OCI-M1 (cell line): Measurements from ENCODE around the gene MYDGF.

ENCODE experiments used
- DNase-seq: peaks from one replicate; lab custom pipeline; 2025; lab: John Stamatoyannopoulos, UW

MYDGF gene

GRCh38 chr19:4673726-4674125 lies 3.6 kb upstream of the MYDGF start:
- DNase-seq = no peak

- DNase-seq = no peak
Measured at GRCh38 chr19:4673216-4673615, 3.1 kb upstream of the MYDGF start.

DNA sequence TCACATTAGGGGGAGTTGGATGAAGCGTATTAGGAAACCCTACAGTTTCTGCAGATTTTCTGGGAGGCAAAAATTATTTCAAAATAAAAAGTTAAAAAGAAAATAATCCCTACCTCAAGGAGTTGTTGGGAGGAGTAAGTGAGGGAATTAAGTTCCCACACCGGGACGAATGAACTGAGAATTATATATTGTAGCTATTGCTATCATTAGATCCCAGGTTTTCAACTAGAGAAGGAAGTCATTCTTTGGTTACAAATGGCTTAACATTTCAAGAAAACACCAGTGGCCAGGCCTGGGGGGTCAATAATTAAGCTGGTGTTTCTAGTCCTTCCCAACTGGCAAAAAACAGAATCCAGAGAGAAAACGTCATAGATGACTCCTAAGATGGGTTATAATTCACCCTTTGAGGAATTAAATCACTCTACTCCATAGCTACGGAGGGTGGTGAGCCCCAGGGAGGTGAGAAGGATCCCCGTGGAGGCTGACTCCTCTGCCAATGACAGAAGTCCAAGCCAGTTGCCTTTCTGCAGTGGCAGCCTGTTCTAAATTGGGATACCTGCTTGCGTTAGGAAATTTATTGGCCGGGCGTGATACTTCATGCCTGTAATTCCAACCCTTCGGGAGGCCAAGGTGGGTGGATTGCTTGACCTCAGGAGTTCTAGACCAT lies 1.2 kb upstream of the MYDGF start:
- DNase-seq = no peak

GRCh38 chr19:4664642-4665041 lies 5.5 kb downstream of the MYDGF start:
- DNase-seq = no peak

- no peak for DNase-seq
Measured at GRCh38 chr19:4662812-4663211, 7.3 kb downstream of the MYDGF start.

DNA sequence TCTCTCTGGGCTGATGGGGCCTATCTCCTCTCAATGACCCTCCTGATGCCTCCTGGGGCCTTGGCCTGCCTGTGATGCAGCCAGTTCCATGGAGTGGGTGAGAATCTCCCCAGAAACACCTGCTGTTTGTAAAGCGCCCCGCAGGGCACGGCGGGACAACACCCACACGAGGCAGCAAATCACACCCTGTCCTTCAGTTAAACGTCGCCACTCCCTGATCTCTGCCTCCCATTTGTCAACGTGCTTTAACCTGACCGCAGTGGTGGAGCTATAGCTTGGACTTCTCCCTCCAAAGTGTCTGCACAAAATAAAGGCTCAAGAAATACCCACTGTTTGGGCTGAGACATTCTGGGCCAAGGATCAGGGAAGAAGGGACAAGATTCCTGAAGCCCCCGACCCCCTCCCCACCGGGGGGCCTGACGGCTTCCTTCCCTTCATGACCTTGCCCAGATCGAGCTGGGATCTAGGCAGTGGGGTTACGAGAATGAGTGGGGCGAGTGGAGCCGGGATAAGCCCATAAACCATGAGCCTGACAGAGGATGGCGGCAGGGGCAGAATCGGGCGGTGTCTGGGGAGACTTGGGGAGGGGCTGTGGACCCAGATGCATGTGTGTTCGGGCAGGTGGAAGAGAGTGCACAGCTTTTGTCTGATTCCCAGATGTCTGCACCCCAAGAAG lies 8.0 kb downstream of the MYDGF start:
- DNase-seq = no peak

DNA sequence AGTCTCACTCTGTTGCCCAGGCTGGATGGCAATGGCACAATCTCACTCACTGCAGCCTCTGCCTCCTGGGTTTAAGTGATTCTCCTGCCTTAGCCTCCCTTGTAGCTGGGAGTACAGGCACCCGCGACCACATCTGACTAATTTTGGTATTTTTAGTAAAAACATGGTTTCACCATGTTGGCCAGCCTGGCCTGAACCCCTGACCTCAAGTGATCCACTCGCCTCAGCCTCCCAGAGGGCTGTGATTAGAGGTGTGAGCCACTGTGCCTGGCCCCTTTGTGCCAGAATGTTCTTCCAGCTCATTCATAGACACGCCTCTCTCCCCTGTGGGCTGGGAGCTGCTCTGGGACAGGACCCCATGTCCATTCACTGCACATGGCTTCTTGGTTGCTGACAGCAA lies 9.1 kb downstream of the MYDGF start:
- no peak for DNase-seq

GRCh38 chr19:4660181-4660791 lies 9.9 kb downstream of the MYDGF start:
- peak; percentile 78 for DNase-seq

GRCh38 chr19:4657835-4658234 lies 12.3 kb downstream of the MYDGF start:
- no peak for DNase-seq

DNA sequence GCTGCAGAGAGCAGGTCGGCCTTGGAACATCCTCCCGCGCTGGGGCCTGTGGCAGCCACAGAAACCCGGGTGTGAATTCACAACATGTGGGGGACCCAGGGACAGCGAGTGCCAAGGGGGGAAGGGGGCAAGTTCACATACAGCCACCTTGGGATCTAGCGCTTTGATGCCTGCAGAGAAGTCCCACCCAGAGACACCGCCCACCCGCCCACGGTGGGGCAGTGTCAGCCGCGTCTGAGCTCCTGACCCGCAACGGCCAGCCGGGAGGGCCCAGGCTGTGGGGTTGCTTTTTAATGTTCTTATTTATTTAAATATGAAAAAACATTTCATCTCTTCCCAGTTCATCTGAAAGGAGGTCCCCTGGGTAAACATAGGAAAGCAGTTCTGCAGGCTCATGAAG lies 12.9 kb downstream of the MYDGF start:
- no peak for DNase-seq

GRCh38 chr19:4656102-4656501 lies 14.0 kb downstream of the MYDGF start:
- no peak for DNase-seq

DNA sequence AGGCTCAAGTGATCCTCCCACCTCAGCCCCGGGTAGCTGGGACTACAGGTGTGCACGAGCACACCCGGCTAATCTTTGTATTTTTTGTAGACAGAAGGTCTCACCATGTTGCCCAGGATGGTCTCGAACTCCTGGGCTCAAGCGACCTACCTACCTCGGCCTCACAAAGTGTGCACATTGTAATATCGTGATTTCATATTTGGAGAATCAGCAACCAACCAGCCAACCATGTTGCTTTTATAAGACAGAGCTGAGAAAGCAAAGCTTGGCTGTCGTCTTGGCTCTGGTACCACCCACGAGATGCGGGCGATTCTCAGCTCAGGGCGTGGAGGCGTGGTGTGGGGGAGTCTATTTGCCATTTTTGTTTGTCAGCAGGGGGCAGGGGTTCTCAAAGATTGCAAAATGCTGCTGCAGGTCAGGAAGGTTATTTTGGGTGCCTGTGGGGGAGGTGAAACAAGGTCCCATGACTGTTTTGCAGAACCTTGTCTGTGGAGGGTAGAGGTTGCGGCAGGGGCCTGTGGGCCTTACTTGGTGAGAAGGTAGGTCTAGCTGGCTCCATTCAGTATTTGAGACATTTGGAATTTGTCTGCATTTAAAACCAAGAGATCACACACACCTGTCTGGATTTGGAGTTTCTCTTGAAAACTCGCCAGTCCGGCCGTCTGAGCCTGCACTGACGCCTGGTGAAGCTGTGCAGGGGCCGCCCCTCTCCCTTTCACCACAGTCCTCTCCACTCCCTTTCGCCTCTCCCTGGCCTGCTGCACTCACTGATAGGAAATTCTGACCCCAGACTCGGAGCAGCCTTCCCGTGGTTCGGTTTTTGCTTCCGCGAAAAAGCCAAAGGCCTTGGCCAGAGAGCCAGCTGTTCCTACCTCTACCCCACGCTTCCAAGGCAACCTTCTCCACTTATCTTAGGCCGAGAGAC lies 15.4 kb downstream of the MYDGF start:
- peak; percentile 60 for DNase-seq

- DNase-seq = no peak
Measured at GRCh38 chr19:4653793-4654436, 16.2 kb downstream of the MYDGF start.

GRCh38 chr19:4652075-4652474 lies 18.1 kb downstream of the MYDGF start:
- no peak for DNase-seq

DNA sequence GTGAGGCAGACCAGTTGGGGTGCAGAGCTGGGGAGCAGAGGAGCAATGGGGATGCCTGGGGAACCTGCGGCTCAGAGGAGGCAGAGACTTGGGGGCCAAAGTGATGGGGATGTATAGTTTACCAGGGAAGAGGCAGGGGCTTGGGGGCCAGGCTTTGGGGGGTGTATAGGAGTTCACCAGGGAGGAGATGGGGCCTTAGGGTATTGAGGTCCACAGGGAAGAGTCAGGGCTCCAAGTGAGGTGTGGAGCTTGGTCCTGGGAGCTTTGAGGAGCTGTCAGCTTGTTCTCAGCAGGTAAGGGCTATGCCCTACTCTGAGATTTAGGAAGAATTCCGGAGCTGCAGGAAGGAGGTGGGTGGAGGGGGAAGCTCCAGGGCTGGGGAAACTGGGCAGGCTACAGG lies 20.0 kb downstream of the MYDGF start:
- DNase-seq = no peak

GRCh38 chr19:4649392-4650047 lies 20.6 kb downstream of the MYDGF start:
- DNase-seq = no peak

GRCh38 chr19:4647676-4648644 lies 22.2 kb downstream of the MYDGF start:
- no peak for DNase-seq

DNA sequence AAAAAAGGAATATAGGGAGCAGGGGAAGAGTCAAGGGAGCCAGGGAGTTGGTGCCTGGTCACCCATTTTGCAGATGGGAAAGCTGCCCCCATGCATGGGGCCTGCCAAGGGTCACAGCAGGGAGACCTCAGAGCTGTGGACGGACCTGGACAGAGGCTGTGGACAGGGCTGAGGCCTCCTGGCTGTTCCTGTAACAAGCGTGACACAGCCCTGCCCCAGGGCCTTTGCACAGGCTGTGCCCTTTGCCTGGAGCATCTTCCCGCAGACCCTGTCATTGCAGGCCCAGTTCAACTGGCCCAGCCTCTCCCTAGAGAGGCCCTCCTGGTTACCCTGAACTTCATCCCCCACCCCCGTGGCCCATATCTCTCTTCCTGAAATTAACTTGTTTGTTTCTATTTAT lies 24.4 kb downstream of the MYDGF start:
- DNase-seq = no peak

- DNase-seq = no peak
Measured at GRCh38 chr19:4642625-4643024, 27.5 kb downstream of the MYDGF start.

DNA sequence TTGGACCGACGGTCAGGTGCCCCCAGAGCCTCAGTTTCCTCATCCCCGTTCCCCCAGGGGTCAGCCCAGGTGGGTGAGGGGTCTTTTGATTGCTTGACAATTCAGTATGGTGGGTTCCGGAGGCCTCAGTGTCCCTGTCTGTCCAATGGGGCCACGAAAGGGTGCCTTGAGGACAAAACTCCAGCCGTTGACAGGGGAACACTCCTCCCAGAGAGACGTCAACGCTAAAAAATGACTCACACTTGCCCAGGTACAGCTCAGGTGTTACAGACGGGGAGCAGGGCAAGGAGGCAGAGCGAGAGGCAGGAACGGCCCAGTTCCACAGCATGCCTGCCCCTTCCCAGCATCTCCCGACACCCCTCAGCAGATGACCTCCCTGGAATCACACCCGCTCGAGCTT lies 29.0 kb downstream of the MYDGF start:
- no peak for DNase-seq
